H1 (cell line): Measurements from ENCODE around the gene ARHGEF2. TPM values are rescaled to one million over a fixed set of nuclear protein-coding genes. Genes with fewer than 3 reads are reported as not detected.

Experiments
- CTCF ChIA-PET: fragments of 300-600 bp; sonication (Branson Sonifier 250); formaldehyde crosslinking; loops from one replicate; lab custom pipeline; 2021; ENCODE audit not compliant: partially characterized antibody; lab: Charles Lee
- POLR2A ChIA-PET: fragments of 300-600 bp; sonication (Branson Sonifier 250); formaldehyde crosslinking; loops from one replicate; lab custom pipeline; 2021; ENCODE audit warnings: inconsistent platforms; ENCODE audit not compliant: partially characterized antibody; lab: Charles Lee
- DNase-seq, 2 experiments: peaks; one replicate each; pipeline versions ENCODE4 v3.0.0 to v3.0.0-alpha.2; 2010 to 2022; ENCODE audit warnings: low spot score in 2 of 2, low read depth in 1 of 2, mixed read lengths in 1 of 2
- FAIRE-seq: peaks from 2 replicates; lab custom pipeline; 2011; peaks lifted over from hg19 to GRCh38; lab: Jason Lieb, UNC
- H2AFZ ChIP-seq: 2 replicates; pipeline ENCODE4 v1.8.1; 2012; ENCODE audit warnings: low read length, inconsistent platforms
- H2AK5ac ChIP-seq: 2 replicates; pipeline ENCODE4 v1.6.1; 2013; ENCODE audit warnings: low read depth, low read length
- H2BK120ac ChIP-seq: replicated peaks from 2 replicates; pipeline ENCODE3; 2013; ENCODE audit warnings: low read depth, low read length, inconsistent platforms
- H2BK12ac ChIP-seq: 2 replicates; pipeline ENCODE4 v1.6.1; 2013; ENCODE audit warnings: low read depth, low read length
- H2BK15ac ChIP-seq: 2 replicates; pipeline ENCODE4 v1.6.1; 2013; ENCODE audit warnings: low read length
- H2BK20ac ChIP-seq: 2 replicates; pipeline ENCODE4 v1.6.1; 2013; ENCODE audit warnings: low read length
- H2BK5ac ChIP-seq: 2 replicates; pipeline ENCODE4 v1.6.1; 2013; ENCODE audit warnings: low read depth, low read length
- H3K14ac ChIP-seq: 2 replicates; pipeline ENCODE4 v1.6.1; 2013; ENCODE audit warnings: inconsistent platforms; ENCODE audit not compliant: insufficient read length
- H3K18ac ChIP-seq: 2 replicates; pipeline ENCODE4 v1.6.1; 2013; ENCODE audit warnings: low read length; ENCODE audit errors: extremely low read depth
- H3K23ac ChIP-seq: 2 replicates; pipeline ENCODE4 v1.6.1; 2013; ENCODE audit warnings: inconsistent platforms; ENCODE audit not compliant: insufficient read length
- H3K23me2 ChIP-seq: 2 replicates; pipeline ENCODE4 v1.6.1; 2013; ENCODE audit warnings: low read depth, low read length
- H3K27ac ChIP-seq: 2 replicates; pipeline ENCODE4 v1.6.1; 2011; ENCODE audit warnings: low read depth, low read length, inconsistent platforms
- H3K27me3 ChIP-seq, 4 experiments: replicated peaks in 1 of 4; 1 replicate in 1 of 4; 2 replicates in 3 of 4; pipeline versions ENCODE4 v1.6.1 to v1.8.1; 2011 to 2013; ENCODE audit warnings: low read length in 3 of 4, mild to moderate bottlenecking in 3 of 4, inconsistent platforms in 2 of 4, mixed read lengths in 2 of 4, moderate library complexity in 1 of 4; ENCODE audit not compliant: control insufficient read depth in 3 of 4, insufficient read depth in 3 of 4; ENCODE audit errors: extremely low read depth in 1 of 4
- H3K36me3 ChIP-seq, 4 experiments: 2 replicates each; pipeline versions ENCODE4 v1.6.1 to v1.8.1; 2011 to 2013; ENCODE audit warnings: mild to moderate bottlenecking in 4 of 4, low read length in 3 of 4, moderate library complexity in 2 of 4, control low read depth in 1 of 4, inconsistent platforms in 1 of 4; ENCODE audit not compliant: insufficient read depth in 4 of 4, control insufficient read depth in 2 of 4
- H3K4ac ChIP-seq: replicated peaks from 2 replicates; pipeline ENCODE3; 2013; ENCODE audit warnings: low read length, low read depth, mixed read lengths, inconsistent platforms; ENCODE audit not compliant: insufficient read length
- H3K4me1 ChIP-seq, 4 experiments: replicated peaks in 1 of 4; 1 replicate in 1 of 4; 2 replicates in 3 of 4; pipeline versions ENCODE4 v1.6.1 to v1.8.1; 2011 to 2013; ENCODE audit warnings: low read length in 3 of 4, inconsistent platforms in 2 of 4, mixed read lengths in 1 of 4; ENCODE audit not compliant: insufficient read depth in 4 of 4, control insufficient read depth in 3 of 4
- H3K4me2 ChIP-seq, 2 experiments: 2 replicates each; pipeline versions ENCODE4 v1.6.1 to v1.8.1; 2011 to 2013; ENCODE audit warnings: low read depth in 2 of 2, low read length in 2 of 2, control low read depth in 1 of 2, inconsistent platforms in 1 of 2, mild to moderate bottlenecking in 1 of 2; ENCODE audit not compliant: insufficient read depth in 1 of 2
- H3K4me3 ChIP-seq, 4 experiments: fragments of 200-600, 300-600 bp in 1 of 4; sonication (generic), shearing (Covaris generic), sonication (Bioruptor Twin) in 1 of 4; 2 replicates each; pipeline versions ENCODE4 v1.5.1 to v1.8.1; 2011 to 2016; ENCODE audit warnings: low read length in 4 of 4, low read depth in 3 of 4, control low read depth in 2 of 4, inconsistent platforms in 2 of 4, mild to moderate bottlenecking in 2 of 4, mixed read lengths in 1 of 4, moderate library complexity in 1 of 4; ENCODE audit not compliant: insufficient read depth in 2 of 4; ENCODE audit errors: extremely low read depth in 1 of 4
- H3K56ac ChIP-seq: replicated peaks from 2 replicates; pipeline ENCODE3; 2013; ENCODE audit warnings: low read depth, mild to moderate bottlenecking, mixed read lengths, low read length, inconsistent platforms; ENCODE audit not compliant: insufficient read length
- H3K79me1 ChIP-seq: 2 replicates; pipeline ENCODE4 v1.6.1; 2013; ENCODE audit warnings: low read depth, low read length, control low read depth
- H3K79me2 ChIP-seq, 2 experiments: 2 replicates each; pipeline versions ENCODE4 v1.6.1 to v1.8.1; 2012 to 2013; ENCODE audit warnings: low read length in 2 of 2, mild to moderate bottlenecking in 2 of 2, inconsistent platforms in 1 of 2; ENCODE audit not compliant: insufficient read depth in 2 of 2, control insufficient read depth in 1 of 2
- H3K9ac ChIP-seq, 4 experiments: replicated peaks in 1 of 4; 1 replicate in 1 of 4; 2 replicates in 3 of 4; pipeline versions ENCODE4 v1.6.1 to v1.8.1; 2011 to 2013; ENCODE audit warnings: low read depth in 3 of 4, low read length in 3 of 4, control low read depth in 2 of 4, mild to moderate bottlenecking in 2 of 4, moderate library complexity in 2 of 4, inconsistent platforms in 1 of 4; ENCODE audit errors: extremely low read depth in 1 of 4
- H3K9me3 ChIP-seq, 2 experiments: 2 replicates each; pipeline versions ENCODE4 v1.6.1 to v1.8.1; 2012 to 2013; ENCODE audit warnings: mild to moderate bottlenecking in 2 of 2, moderate library complexity in 2 of 2, control low read depth in 1 of 2, inconsistent platforms in 1 of 2, low read depth in 1 of 2, low read length in 1 of 2, mixed read lengths in 1 of 2; ENCODE audit not compliant: insufficient read depth in 2 of 2
- H4K20me1 ChIP-seq, 2 experiments: replicated peaks in 1 of 2; 2 replicates each; pipeline versions ENCODE3 to v1.8.1; 2011 to 2013; ENCODE audit warnings: inconsistent platforms in 2 of 2, low read length in 2 of 2, mild to moderate bottlenecking in 1 of 2; ENCODE audit not compliant: insufficient read depth in 2 of 2, control insufficient read depth in 1 of 2
- H4K5ac ChIP-seq: 2 replicates; pipeline ENCODE4 v1.6.1; 2013; ENCODE audit warnings: low read length, low read depth, mixed read lengths, inconsistent platforms; ENCODE audit not compliant: insufficient read length
- H4K8ac ChIP-seq: 2 replicates; pipeline ENCODE4 v1.8.0; 2013; ENCODE audit warnings: mild to moderate bottlenecking, moderate library complexity, low read length, inconsistent platforms; ENCODE audit not compliant: insufficient read depth; ENCODE audit errors: extremely low read depth
- H4K91ac ChIP-seq: replicated peaks from 2 replicates; pipeline ENCODE3; 2013; ENCODE audit warnings: low read length, mixed read lengths, inconsistent platforms; ENCODE audit not compliant: insufficient read length
- CBX8 ChIP-seq: fragments of 300-800, 300-1000 bp; sonication (generic); IDR thresholded peaks from 2 replicates; pipeline ENCODE4 v1.7.1; 2016; ENCODE audit warnings: low read depth, low read length, borderline replicate concordance
- GABPA ChIP-seq: IDR thresholded peaks from 2 replicates; pipeline ENCODE4 v1.6.1; 2011; ENCODE audit warnings: mild to moderate bottlenecking, low read length, moderate library complexity, borderline replicate concordance; ENCODE audit not compliant: insufficient read depth
- GTF2F1 ChIP-seq: IDR thresholded peaks from 2 replicates; pipeline ENCODE4 v1.6.1; 2012; ENCODE audit warnings: low read depth, low read length, improper control_type of control experiment, borderline replicate concordance
- HDAC2 ChIP-seq, 2 experiments: fragments of 300-600 bp in 1 of 2; sonication (generic) in 1 of 2; IDR thresholded peaks; 2 replicates each; pipeline ENCODE4 v1.6.1; 2011 to 2012; ENCODE audit warnings: low read depth in 2 of 2, low read length in 2 of 2, mild to moderate bottlenecking in 2 of 2, moderate library complexity in 2 of 2, borderline replicate concordance in 1 of 2, inconsistent platforms in 1 of 2
- NANOG ChIP-seq: IDR thresholded peaks from 2 replicates; pipeline ENCODE4 v1.6.1; 2011; ENCODE audit warnings: low read length, low read depth, mild to moderate bottlenecking, inconsistent platforms; ENCODE audit not compliant: insufficient read depth, poor library complexity, severe bottlenecking
- POU5F1 ChIP-seq: IDR thresholded peaks from 2 replicates; pipeline ENCODE4 v1.6.1; 2011; ENCODE audit warnings: low read depth, mild to moderate bottlenecking, low read length, moderate library complexity
- RNF2 ChIP-seq: fragments of 200-900, 300-1000 bp; sonication (generic); IDR thresholded peaks from 2 replicates; pipeline ENCODE4 v1.7.1; 2016; ENCODE audit warnings: borderline replicate concordance, low read depth, mild to moderate bottlenecking, antibody characterized with exemption, low read length; ENCODE audit not compliant: poor library complexity, severe bottlenecking; ENCODE audit errors: missing control alignments
- SP2 ChIP-seq: IDR thresholded peaks from 2 replicates; pipeline ENCODE4 v1.6.1; 2012; ENCODE audit warnings: mild to moderate bottlenecking, low read length, inconsistent platforms
- SP4 ChIP-seq: IDR thresholded peaks from 2 replicates; pipeline ENCODE4 v1.6.1; 2012; ENCODE audit warnings: low read length, inconsistent platforms
- TCF12 ChIP-seq: IDR thresholded peaks from 2 replicates; pipeline ENCODE4 v1.6.1; 2011; ENCODE audit warnings: low read depth, mild to moderate bottlenecking, low read length
- WGBS, 2 experiments: shearing (Covaris generic) in 1 of 2; methylation state at CpG; one replicate each; pipeline versions ENCODE4 v1.1.6 to v1.1.7; 2013 to 2015; ENCODE audit warnings: low lambda C conversion rate in 2 of 2, mixed read lengths in 2 of 2, inconsistent platforms in 1 of 2, low coverage in 1 of 2, missing lambda C conversion rate in 1 of 2; ENCODE audit not compliant: insufficient replicate concordance in 2 of 2, insufficient coverage in 1 of 2, insufficient read length in 1 of 2; ENCODE audit errors: extremely low coverage in 1 of 2, missing lambda C conversion rate in 1 of 2; 5-methylcytosine and 5-hydroxymethylcytosine counted together
- polyA plus RNA-seq, 7 experiments: library from polyadenylated mRNA; depleted of rRNA in 3 of 7; stranded (reverse) in 5 of 7; unstranded in 2 of 7; fragments of >200 nt in 5 of 7; fragments of 200-250 nt in 2 of 7; gene quantifications; 1 replicate in 5 of 7; 2 replicates in 1 of 7; 4 replicates in 1 of 7; pipeline versions ENCODE4 v1.2.1 to v1.2.3, GENCODE V29; 2011 to 2013; ENCODE audit warnings: missing spikeins in 2 of 7, mixed read lengths in 2 of 7
- total RNA-seq: library from RNA; stranded (reverse); fragmentation: NEBNext Ultra II Directional; extraction: Animal tissue kit (Norgen Biotek cat#: 25700); gene quantifications from 2 replicates; pipeline ENCODE4 v1.2.1, GENCODE V29; 2021

ARHGEF2 gene
- total and polyA plus RNA-seq, 2 of the 8 experiments (the other 6 are each of a cell fraction or from before 2014, with no cell fraction given), result 42.7 to 80.5 TPM

DNA sequence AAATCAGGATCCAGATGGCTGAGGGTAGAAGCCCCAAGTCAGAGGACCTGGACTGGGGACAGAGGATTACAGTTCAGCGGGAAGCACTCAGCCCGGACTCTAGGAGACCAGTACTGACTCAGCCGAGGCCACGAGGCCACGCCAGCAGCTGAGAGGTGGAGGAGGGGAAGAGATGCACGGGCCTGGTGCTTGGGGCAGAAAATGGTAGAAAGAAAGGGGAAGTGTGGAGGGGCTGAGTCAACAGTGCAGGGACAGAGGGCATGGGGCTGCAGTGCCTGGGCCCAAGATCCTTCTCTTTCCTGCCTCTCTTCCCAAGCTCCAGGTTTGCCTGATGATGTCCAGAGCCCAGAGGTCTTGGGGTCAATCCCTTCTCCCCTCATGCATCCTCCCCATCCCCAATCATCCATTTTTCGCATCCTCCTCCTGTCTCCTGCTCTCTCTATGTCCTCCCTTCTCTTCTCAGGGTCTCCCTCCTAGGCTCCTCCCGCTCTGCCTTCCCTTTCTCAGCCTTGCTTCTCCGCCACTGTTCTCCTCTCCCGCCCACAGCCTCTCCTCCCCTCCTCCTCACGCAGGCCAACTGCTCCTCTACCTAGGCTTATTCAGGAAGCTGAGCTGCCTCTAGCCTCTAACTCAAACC, 7.7 kb downstream of the ARHGEF2 start:
- no peak overlapping the region; a peak in 1 of 7 replicates for H3K9ac ChIP-seq
- peaks cover 9 to 43% (median 30%) of the 10 kb centered on the region in 4 experiments for H3K4me1 ChIP-seq
- H3K4ac ChIP-seq, result no peak overlapping the region
- no peak overlapping the region for H3K56ac ChIP-seq
- no peaks in the 10 kb centered on the region for H3K27me3 ChIP-seq
- no peak overlapping the region for H2AFZ ChIP-seq
- peaks cover under 1% of the 10 kb centered on the region for H3K23me2 ChIP-seq
- peaks cover 29 to 42% of the 10 kb centered on the region in 2 experiments for H4K20me1 ChIP-seq
- no peak overlapping the region for H2BK120ac ChIP-seq
- H2BK5ac ChIP-seq, result peak overlapping the region; percentile 40; the same call in 1 of the 2 replicates
- H3K4me2 ChIP-seq, result peak overlapping the region; percentile 18 to 45; a peak in 1 of 4 replicates
- H3K4me3 ChIP-seq, result no peak overlapping the region
- H4K5ac ChIP-seq, result no peak overlapping the region
- no peak overlapping the region for H2BK15ac ChIP-seq
- peaks cover 34% of the 10 kb centered on the region for H3K79me1 ChIP-seq
- H3K27ac ChIP-seq, result no peak overlapping the region
- no peak overlapping the region for H3K14ac ChIP-seq
- no peak overlapping the region for H4K8ac ChIP-seq
- no peak overlapping the region for H2AK5ac ChIP-seq
- no peak overlapping the region for H3K23ac ChIP-seq
- no peak overlapping the region for H4K91ac ChIP-seq
- no peak overlapping the region for H3K18ac ChIP-seq
- ChIA-PET POLR2A (interaction anchor here (1.1 to 16.7 kb wide), 6 partner anchors 14 to 98 kb away, joined by 3 to 282 read pairs (median 4); partner anchors contain the start of genes ARHGEF2 and KHDC4), CTCF (interaction anchor here (1.0 to 6.7 kb wide), 8 partner anchors 7 to 160 kb away, joined by 3 to 79 read pairs (median 8); partner anchors contain the start of gene ARHGEF2)
- peaks cover 6 to 27% (median 14%) of the 10 kb centered on the region in 4 experiments for H3K36me3 ChIP-seq
- H3K79me2 ChIP-seq, result peaks cover 31 to 77% of the 10 kb centered on the region in 2 experiments
- H3K9me3 ChIP-seq, result no peaks in the 10 kb centered on the region
- FAIRE-seq (no peak), DNase-seq (no peak)
- no peak overlapping the region for H2BK12ac ChIP-seq
- no peak overlapping the region for H2BK20ac ChIP-seq
- WGBS, 2 experiments, result 81% methylated on average over 11 of the region's 11 CpGs; no CpG with 5 or more reads in 1 of the 2 experiments
- TF ChIP-seq POU5F1, result no peak
- TF ChIP-seq NANOG, result no peak
- no peak for TF ChIP-seq SP4
- TF ChIP-seq GABPA, result no peak
- no peak for TF ChIP-seq TCF12
- TF ChIP-seq RNF2, result no peak
- no peak for TF ChIP-seq CBX8
- TF ChIP-seq HDAC2 (IDR thresholded peaks at IDR 0.05; ENCODE audit: borderline replicate concordance in 1 of 2, low read depth in 2 of 2, low read length in 2 of 2), result no peak
- TF ChIP-seq SP2, result no peak
- TF ChIP-seq GTF2F1, result no peak
